Left kidney (tissue), 8 donors: ENCODE results near the gene KCNK6. TPM values are rescaled to one million over a fixed set of nuclear protein-coding genes. Genes with fewer than 3 reads are reported as not detected.

Experiments used
- DNase-seq: peaks from one replicate; pipeline ENCODE4 v3.0.0-alpha.2; 2013
- long read RNA-seq, 8 donors: transcript quantifications; one replicate each; lab custom pipeline, GENCODE V29; 2026
- polyA plus RNA-seq: library from polyadenylated mRNA; unstranded; fragments of 120-200 nt; gene quantifications from one replicate; pipeline ENCODE4 v1.2.1, GENCODE V29; 2013; ENCODE audit not compliant: insufficient read length

Gene KCNK6
- polyA plus RNA-seq = 3.7 TPM
- long read RNA-seq, donor 1 = 0 reads
- long read RNA-seq, donor 2 = 0 reads
- long read RNA-seq, donor 3, full-length matches to known transcripts = 1 of 1 reads
- long read RNA-seq, donor 3, partial matches to known transcripts = 0 of 1 reads
- long read RNA-seq, donor 3, other reads (novel, unspliced or antisense) = 0 of 1 reads
- long read RNA-seq, donor 4 = 0 reads
- long read RNA-seq, donor 5, full-length matches to known transcripts = 1 of 1 reads
- long read RNA-seq, donor 5, partial matches to known transcripts = 0 of 1 reads
- long read RNA-seq, donor 5, other reads (novel, unspliced or antisense) = 0 of 1 reads
- long read RNA-seq, donor 6, full-length matches to known transcripts = 1 of 1 reads
- long read RNA-seq, donor 6, partial matches to known transcripts = 0 of 1 reads
- long read RNA-seq, donor 6, other reads (novel, unspliced or antisense) = 0 of 1 reads
- long read RNA-seq, donor 7, full-length matches to known transcripts = 3 of 3 reads
- long read RNA-seq, donor 7, partial matches to known transcripts = 0 of 3 reads
- long read RNA-seq, donor 7, other reads (novel, unspliced or antisense) = 0 of 3 reads
- long read RNA-seq, donor 8 = 0 reads

GRCh38 chr19:38319421-38320258, at the start of gene KCNK6:
Gene KCNK6, plus strand, starts transcription at chr19:38319845. Its CDS starts 106 bp downstream, at chr19:38319951.
- DNase-seq = no peak

GRCh38 chr19:38270587-38271167, 49.0 kb upstream of the KCNK6 start:
- no peak for DNase-seq

- DNase-seq = no peak
These were observed 46.1 kb upstream of the KCNK6 start for GRCh38 chr19:38273499-38273898.

- no peak for DNase-seq
These were observed 44.9 kb upstream of the KCNK6 start for GRCh38 chr19:38274739-38275138.

- no peak for DNase-seq
These were observed 42.6 kb upstream of the KCNK6 start for GRCh38 chr19:38276942-38277517.

GRCh38 chr19:38277549-38277948, 42.1 kb upstream of the KCNK6 start:
- no peak for DNase-seq

- DNase-seq = no peak
These were observed 41.5 kb upstream of the KCNK6 start for GRCh38 chr19:38277969-38278680.

GRCh38 chr19:38278751-38279150, 40.9 kb upstream of the KCNK6 start:
- no peak for DNase-seq

GRCh38 chr19:38280030-38280921, 39.4 kb upstream of the KCNK6 start:
- DNase-seq = no peak

GRCh38 chr19:38281811-38282566, 37.7 kb upstream of the KCNK6 start:
- DNase-seq = no peak

GRCh38 chr19:38283271-38283670, 36.4 kb upstream of the KCNK6 start:
- DNase-seq = no peak

- DNase-seq = no peak
These were observed 35.2 kb upstream of the KCNK6 start for GRCh38 chr19:38284422-38284821.

- DNase-seq = no peak
These were observed 34.1 kb upstream of the KCNK6 start for GRCh38 chr19:38285567-38285966.

- DNase-seq = no peak
These were observed 32.0 kb upstream of the KCNK6 start for GRCh38 chr19:38287604-38288003.

GRCh38 chr19:38288123-38288855, 31.4 kb upstream of the KCNK6 start:
- no peak for DNase-seq

GRCh38 chr19:38289955-38290354, 29.7 kb upstream of the KCNK6 start:
- DNase-seq = no peak

- no peak for DNase-seq
These were observed 29.0 kb upstream of the KCNK6 start for GRCh38 chr19:38290631-38291147.

- DNase-seq = no peak
These were observed 27.8 kb upstream of the KCNK6 start for GRCh38 chr19:38291855-38292254.

GRCh38 chr19:38293281-38293680, 26.4 kb upstream of the KCNK6 start:
- DNase-seq = no peak
